ENCODE results near the gene ARFGAP3.

GRCh38 chr22:42792453-42792908, 64.6 kb downstream of the ARFGAP3 start:
- no peak for TF ChIP-seq EZH2phosphoT487 (IDR thresholded peaks at IDR 0.05; ENCODE audit: borderline replicate concordance)
- TF ChIP-seq, protein P1, sequence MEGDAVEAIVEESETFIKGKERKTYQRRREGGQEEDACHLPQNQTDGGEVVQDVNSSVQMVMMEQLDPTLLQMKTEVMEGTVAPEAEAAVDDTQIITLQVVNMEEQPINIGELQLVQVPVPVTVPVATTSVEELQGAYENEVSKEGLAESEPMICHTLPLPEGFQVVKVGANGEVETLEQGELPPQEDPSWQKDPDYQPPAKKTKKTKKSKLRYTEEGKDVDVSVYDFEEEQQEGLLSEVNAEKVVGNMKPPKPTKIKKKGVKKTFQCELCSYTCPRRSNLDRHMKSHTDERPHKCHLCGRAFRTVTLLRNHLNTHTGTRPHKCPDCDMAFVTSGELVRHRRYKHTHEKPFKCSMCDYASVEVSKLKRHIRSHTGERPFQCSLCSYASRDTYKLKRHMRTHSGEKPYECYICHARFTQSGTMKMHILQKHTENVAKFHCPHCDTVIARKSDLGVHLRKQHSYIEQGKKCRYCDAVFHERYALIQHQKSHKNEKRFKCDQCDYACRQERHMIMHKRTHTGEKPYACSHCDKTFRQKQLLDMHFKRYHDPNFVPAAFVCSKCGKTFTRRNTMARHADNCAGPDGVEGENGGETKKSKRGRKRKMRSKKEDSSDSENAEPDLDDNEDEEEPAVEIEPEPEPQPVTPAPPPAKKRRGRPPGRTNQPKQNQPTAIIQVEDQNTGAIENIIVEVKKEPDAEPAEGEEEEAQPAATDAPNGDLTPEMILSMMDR (conservative IDR thresholded peaks at IDR 0.05; ENCODE audit: low read length): no peak

Measured in Loucy (cell line).